WTC11 (cell line): ENCODE measurements around the gene TEX44. TPM values are rescaled to one million over a fixed set of nuclear protein-coding genes. Genes with fewer than 3 reads are reported as not detected.
A peak's percentile ranks its signal among the peaks of the same experiment; 100 is the strongest.
"Not testable (repeated sequence)": the region's sequence is repeated elsewhere in the genome, so short reads cannot be mapped to it uniquely, and the experiment has no call there.

ENCODE experiments used
- ATAC-seq: fragments of 200-7000 bp; cut with Tn5 transposase; 2 replicates; pipeline ENCODE4 v1.10.0; 2021; ENCODE audit warnings: mild to moderate bottlenecking, moderate library complexity
- CTCF ChIA-PET: fragments of 300-600 bp; sonication (Branson Sonifier 250); formaldehyde crosslinking; loops from one replicate; lab custom pipeline; 2021; ENCODE audit warnings: antibody characterized with exemption; lab: Charles Lee
- POLR2A ChIA-PET: fragments of 350-600 bp; sonication (Branson Sonifier 250); formaldehyde crosslinking; loops from one replicate; lab custom pipeline; 2021; ENCODE audit warnings: antibody characterized with exemption; lab: Charles Lee
- DNase-seq: peaks from one replicate; pipeline ENCODE4 v3.0.0; 2021; ENCODE audit warnings: low spot score
- H3K27ac Mint-ChIP-seq: 2 replicates; pipeline ENCODE4 v1.8.0; 2021; ENCODE audit warnings: mixed read lengths
- H3K27me3 Mint-ChIP-seq: 2 replicates; pipeline ENCODE4 v1.8.0; 2021; ENCODE audit warnings: low read depth, mild to moderate bottlenecking, moderate library complexity, mixed read lengths
- H3K36me3 Mint-ChIP-seq: 2 replicates; pipeline ENCODE4 v1.8.0; 2021; ENCODE audit warnings: mixed read lengths
- H3K4me1 Mint-ChIP-seq: 2 replicates; pipeline ENCODE4 v1.8.0; 2022; ENCODE audit warnings: mixed read lengths
- H3K4me3 Mint-ChIP-seq: 2 replicates; pipeline ENCODE4 v1.8.0; 2021; ENCODE audit warnings: mild to moderate bottlenecking, moderate library complexity, mixed read lengths
- H3K9me3 Mint-ChIP-seq: 2 replicates; pipeline ENCODE4 v1.8.0; 2021; ENCODE audit warnings: mixed read lengths
- CBFB ChIP-seq: sonication (generic); formaldehyde crosslinking; IDR thresholded peaks from 2 replicates; pipeline ENCODE4 v1.8.1; 2022; ENCODE audit warnings: mild to moderate bottlenecking, low read depth, missing genetic modification reagents
- ELF4 ChIP-seq: sonication (generic); formaldehyde crosslinking; IDR thresholded peaks from 2 replicates; pipeline ENCODE4 v1.8.1; 2022; ENCODE audit warnings: low read depth, mild to moderate bottlenecking, moderate library complexity, missing genetic modification reagents
- ESRRA ChIP-seq: sonication (generic); formaldehyde crosslinking; IDR thresholded peaks from 2 replicates; pipeline ENCODE4 v1.8.1; 2022; ENCODE audit warnings: mild to moderate bottlenecking, missing genetic modification reagents, borderline replicate concordance
- GABPB1 ChIP-seq: sonication (generic); formaldehyde crosslinking; IDR thresholded peaks from 2 replicates; pipeline ENCODE4 v1.8.1; 2023; ENCODE audit warnings: mild to moderate bottlenecking, missing genetic modification reagents
- MXD4 ChIP-seq: fragments of 250-450 bp; sonication (Bioruptor Pico); IDR thresholded peaks from 2 replicates; pipeline ENCODE4 v1.8.0; 2021; ENCODE audit warnings: mild to moderate bottlenecking, moderate library complexity, borderline replicate concordance
- NFYB ChIP-seq: sonication (generic); formaldehyde crosslinking; conservative IDR thresholded peaks from 2 replicates; pipeline ENCODE4 v1.8.0; 2022; ENCODE audit warnings: low read depth, missing genetic modification reagents
- NR2C2 ChIP-seq: sonication (generic); formaldehyde crosslinking; IDR thresholded peaks from 2 replicates; pipeline ENCODE4 v1.8.0; 2022; ENCODE audit warnings: mild to moderate bottlenecking, missing genetic modification reagents
- PRRX2 ChIP-seq: fragments of 250-450 bp; sonication (Bioruptor Pico); IDR thresholded peaks from 2 replicates; pipeline ENCODE4 v1.8.0; 2021; ENCODE audit warnings: mild to moderate bottlenecking
- SMAD4 ChIP-seq: sonication (generic); formaldehyde crosslinking; IDR thresholded peaks from 2 replicates; pipeline ENCODE4 v1.8.0; 2022; ENCODE audit warnings: mild to moderate bottlenecking, missing genetic modification reagents
- TCF7 ChIP-seq: sonication (generic); formaldehyde crosslinking; IDR thresholded peaks from 2 replicates; pipeline ENCODE4 v1.8.0; 2022; ENCODE audit warnings: mild to moderate bottlenecking, low read depth, missing genetic modification reagents, moderate library complexity
- ZNF396 ChIP-seq: fragments of 250-450 bp; sonication (Bioruptor Pico); IDR thresholded peaks from 2 replicates; pipeline ENCODE4 v1.8.0; 2021; ENCODE audit warnings: mild to moderate bottlenecking, moderate library complexity, borderline replicate concordance
- total RNA-seq: library from RNA; stranded (reverse); gene quantifications from 3 replicates; pipeline ENCODE4 v1.2.3, GENCODE V29; 2021
- TF ChIP-seq, protein P1 (sequence below): fragments of 250-450 bp; sonication (Bioruptor Pico); IDR thresholded peaks from 2 replicates; pipeline ENCODE4 v1.9.0; 2021; ENCODE audit warnings: mild to moderate bottlenecking, borderline replicate concordance
- TF ChIP-seq, protein P2 (sequence below): sonication (generic); formaldehyde crosslinking; IDR thresholded peaks from 2 replicates; pipeline ENCODE4 v1.8.1; 2022; ENCODE audit warnings: missing genetic modification reagents, borderline replicate concordance
- TF ChIP-seq, protein P3 (sequence below): sonication (generic); formaldehyde crosslinking; IDR thresholded peaks from 2 replicates; pipeline ENCODE4 v1.8.1; 2022; ENCODE audit warnings: mild to moderate bottlenecking, moderate library complexity, missing genetic modification reagents
- TF ChIP-seq, protein P4 (sequence below): sonication (generic); formaldehyde crosslinking; conservative IDR thresholded peaks from 2 replicates; pipeline ENCODE4 v1.8.1; 2022; ENCODE audit warnings: mild to moderate bottlenecking, missing genetic modification reagents
- TF ChIP-seq, protein P5 (sequence below): sonication (generic); formaldehyde crosslinking; IDR thresholded peaks from 2 replicates; pipeline ENCODE4 v1.8.1; 2023; ENCODE audit warnings: mild to moderate bottlenecking, moderate library complexity, missing genetic modification reagents
- TF ChIP-seq, protein P6 (sequence below): sonication (generic); formaldehyde crosslinking; IDR thresholded peaks from 2 replicates; pipeline ENCODE4 v1.8.1; 2023; ENCODE audit warnings: mild to moderate bottlenecking, missing genetic modification reagents

The TEX44 gene
- total RNA-seq, 1 experiment from 2014 or later: not detected

DNA sequence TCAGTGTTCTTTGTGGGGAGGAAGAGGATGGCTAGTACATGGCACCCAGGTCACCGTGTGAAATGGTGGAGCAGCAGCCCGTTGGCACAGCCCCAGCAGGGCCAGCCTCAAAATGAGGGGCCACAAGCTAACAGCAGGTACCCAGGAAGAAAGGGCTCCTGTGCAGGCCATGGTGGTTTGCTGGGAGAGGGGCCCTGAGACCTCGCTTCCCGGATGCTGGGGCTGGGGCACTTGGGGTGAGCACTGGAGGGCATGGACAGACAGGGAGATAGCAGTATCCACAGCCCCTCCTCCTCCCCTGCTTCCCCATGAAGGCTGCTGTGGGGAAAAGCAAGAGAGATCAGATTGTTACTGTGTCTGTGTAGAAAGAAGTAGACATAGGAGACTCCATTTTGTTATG, 16.2 kb upstream of the TEX44 start:
- ATAC-seq (no peak), DNase-seq (no peak)
- H3K4me1 Mint-ChIP-seq: peaks cover 55% of the 10 kb centered on the region
- peaks cover 24% of the 10 kb centered on the region for H3K9me3 Mint-ChIP-seq
- no peak overlapping the region for H3K4me3 Mint-ChIP-seq
- H3K27ac Mint-ChIP-seq: peak overlapping the region; percentile 98; the same call in 1 of the 2 replicates
- POLR2A ChIA-PET: no interaction called here
- H3K36me3 Mint-ChIP-seq: peaks cover 15% of the 10 kb centered on the region
- H3K27me3 Mint-ChIP-seq: peaks cover 3% of the 10 kb centered on the region; the same call in 1 of the 2 replicates
- CTCF ChIA-PET: no interaction called here
- TF ChIP-seq, protein P1, sequence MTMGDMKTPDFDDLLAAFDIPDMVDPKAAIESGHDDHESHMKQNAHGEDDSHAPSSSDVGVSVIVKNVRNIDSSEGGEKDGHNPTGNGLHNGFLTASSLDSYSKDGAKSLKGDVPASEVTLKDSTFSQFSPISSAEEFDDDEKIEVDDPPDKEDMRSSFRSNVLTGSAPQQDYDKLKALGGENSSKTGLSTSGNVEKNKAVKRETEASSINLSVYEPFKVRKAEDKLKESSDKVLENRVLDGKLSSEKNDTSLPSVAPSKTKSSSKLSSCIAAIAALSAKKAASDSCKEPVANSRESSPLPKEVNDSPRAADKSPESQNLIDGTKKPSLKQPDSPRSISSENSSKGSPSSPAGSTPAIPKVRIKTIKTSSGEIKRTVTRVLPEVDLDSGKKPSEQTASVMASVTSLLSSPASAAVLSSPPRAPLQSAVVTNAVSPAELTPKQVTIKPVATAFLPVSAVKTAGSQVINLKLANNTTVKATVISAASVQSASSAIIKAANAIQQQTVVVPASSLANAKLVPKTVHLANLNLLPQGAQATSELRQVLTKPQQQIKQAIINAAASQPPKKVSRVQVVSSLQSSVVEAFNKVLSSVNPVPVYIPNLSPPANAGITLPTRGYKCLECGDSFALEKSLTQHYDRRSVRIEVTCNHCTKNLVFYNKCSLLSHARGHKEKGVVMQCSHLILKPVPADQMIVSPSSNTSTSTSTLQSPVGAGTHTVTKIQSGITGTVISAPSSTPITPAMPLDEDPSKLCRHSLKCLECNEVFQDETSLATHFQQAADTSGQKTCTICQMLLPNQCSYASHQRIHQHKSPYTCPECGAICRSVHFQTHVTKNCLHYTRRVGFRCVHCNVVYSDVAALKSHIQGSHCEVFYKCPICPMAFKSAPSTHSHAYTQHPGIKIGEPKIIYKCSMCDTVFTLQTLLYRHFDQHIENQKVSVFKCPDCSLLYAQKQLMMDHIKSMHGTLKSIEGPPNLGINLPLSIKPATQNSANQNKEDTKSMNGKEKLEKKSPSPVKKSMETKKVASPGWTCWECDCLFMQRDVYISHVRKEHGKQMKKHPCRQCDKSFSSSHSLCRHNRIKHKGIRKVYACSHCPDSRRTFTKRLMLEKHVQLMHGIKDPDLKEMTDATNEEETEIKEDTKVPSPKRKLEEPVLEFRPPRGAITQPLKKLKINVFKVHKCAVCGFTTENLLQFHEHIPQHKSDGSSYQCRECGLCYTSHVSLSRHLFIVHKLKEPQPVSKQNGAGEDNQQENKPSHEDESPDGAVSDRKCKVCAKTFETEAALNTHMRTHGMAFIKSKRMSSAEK (CRISPR knock-in tag): no peak
- TF ChIP-seq CBFB (CRISPR knock-in tag): no peak
- no peak for TF ChIP-seq ESRRA (CRISPR knock-in tag)
- no peak for TF ChIP-seq SMAD4 (CRISPR knock-in tag)
- no peak for TF ChIP-seq ZNF396 (CRISPR knock-in tag)
- no peak for TF ChIP-seq ELF4 (CRISPR knock-in tag)
- TF ChIP-seq, protein P2, sequence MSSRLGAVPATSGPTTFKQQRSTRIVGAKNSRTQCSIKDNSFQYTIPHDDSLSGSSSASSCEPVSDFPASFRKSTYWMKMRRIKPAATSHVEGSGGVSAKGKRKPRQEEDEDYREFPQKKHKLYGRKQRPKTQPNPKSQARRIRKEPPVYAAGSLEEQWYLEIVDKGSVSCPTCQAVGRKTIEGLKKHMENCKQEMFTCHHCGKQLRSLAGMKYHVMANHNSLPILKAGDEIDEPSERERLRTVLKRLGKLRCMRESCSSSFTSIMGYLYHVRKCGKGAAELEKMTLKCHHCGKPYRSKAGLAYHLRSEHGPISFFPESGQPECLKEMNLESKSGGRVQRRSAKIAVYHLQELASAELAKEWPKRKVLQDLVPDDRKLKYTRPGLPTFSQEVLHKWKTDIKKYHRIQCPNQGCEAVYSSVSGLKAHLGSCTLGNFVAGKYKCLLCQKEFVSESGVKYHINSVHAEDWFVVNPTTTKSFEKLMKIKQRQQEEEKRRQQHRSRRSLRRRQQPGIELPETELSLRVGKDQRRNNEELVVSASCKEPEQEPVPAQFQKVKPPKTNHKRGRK (CRISPR knock-in tag): no peak
- TF ChIP-seq, protein P3, sequence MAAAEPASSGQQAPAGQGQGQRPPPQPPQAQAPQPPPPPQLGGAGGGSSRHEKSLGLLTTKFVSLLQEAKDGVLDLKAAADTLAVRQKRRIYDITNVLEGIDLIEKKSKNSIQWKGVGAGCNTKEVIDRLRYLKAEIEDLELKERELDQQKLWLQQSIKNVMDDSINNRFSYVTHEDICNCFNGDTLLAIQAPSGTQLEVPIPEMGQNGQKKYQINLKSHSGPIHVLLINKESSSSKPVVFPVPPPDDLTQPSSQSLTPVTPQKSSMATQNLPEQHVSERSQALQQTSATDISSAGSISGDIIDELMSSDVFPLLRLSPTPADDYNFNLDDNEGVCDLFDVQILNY (CRISPR knock-in tag): no peak

DNA sequence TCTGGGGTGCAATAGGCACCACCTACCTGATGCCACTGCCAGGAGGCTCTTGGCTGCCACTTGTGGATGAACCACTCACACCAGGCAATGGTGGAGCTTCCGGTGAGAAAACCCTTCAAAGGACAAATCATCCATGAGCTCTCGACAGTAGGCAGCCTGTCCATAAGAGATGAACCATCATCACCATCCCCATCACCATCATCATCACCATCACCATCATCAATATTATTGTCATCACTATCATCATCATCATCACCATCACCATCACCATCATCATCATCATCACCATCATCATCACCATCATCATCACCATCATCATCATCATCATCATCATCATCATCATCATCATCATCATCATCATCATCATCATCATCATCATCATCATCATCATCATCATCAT, 14.0 kb upstream of the TEX44 start:
- peak overlapping the region; percentile 64; the same call in 1 of the 2 replicates for H3K27ac Mint-ChIP-seq
- not testable (repeated sequence) for DNase-seq, ATAC-seq, H3K4me3 Mint-ChIP-seq, H3K27me3 Mint-ChIP-seq
- CTCF ChIA-PET: interaction anchor here (0.5 to 1.8 kb wide), 2 partner anchors 15 to 23 kb away, joined by 5 to 13 read pairs; no protein-coding TSS in a partner anchor
- H3K4me1 Mint-ChIP-seq: peaks cover 36% of the 10 kb centered on the region
- POLR2A ChIA-PET: interaction anchor here (0.7 kb wide), 1 partner anchor 30 kb away, joined by 3 read pairs; no protein-coding TSS in a partner anchor
- peaks cover 15% of the 10 kb centered on the region for H3K36me3 Mint-ChIP-seq
- H3K9me3 Mint-ChIP-seq: peaks cover 24% of the 10 kb centered on the region

DNA sequence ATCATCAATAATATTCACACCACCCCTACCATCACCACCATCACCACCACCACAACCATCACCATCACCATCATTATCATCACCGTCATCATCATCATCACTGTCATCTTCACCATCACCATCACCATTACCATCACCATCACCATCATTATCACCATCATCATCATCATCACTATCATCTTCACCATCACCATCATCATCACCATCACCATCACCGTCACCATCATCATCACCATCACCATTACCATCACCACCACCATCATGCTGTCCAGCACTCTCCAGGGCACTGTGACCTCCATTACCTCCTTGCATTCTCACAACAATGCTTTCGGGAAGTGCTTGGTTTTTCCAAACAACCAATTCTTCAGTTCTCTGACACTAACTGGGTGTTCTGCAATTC, 13.1 kb upstream of the TEX44 start:
- ChIA-PET CTCF (no interaction called here), POLR2A (no interaction called here)
- peaks cover 15% of the 10 kb centered on the region for H3K36me3 Mint-ChIP-seq
- DNase-seq: no peak
- ATAC-seq: no peak
- H3K27me3 Mint-ChIP-seq: peaks cover 3% of the 10 kb centered on the region; the same call in 1 of the 2 replicates
- H3K9me3 Mint-ChIP-seq: peaks cover 24% of the 10 kb centered on the region
- peak overlapping the region; percentile 28 for H3K27ac Mint-ChIP-seq
- H3K4me3 Mint-ChIP-seq: no peak overlapping the region
- H3K4me1 Mint-ChIP-seq: peaks cover 37% of the 10 kb centered on the region
- TF ChIP-seq, protein P4, sequence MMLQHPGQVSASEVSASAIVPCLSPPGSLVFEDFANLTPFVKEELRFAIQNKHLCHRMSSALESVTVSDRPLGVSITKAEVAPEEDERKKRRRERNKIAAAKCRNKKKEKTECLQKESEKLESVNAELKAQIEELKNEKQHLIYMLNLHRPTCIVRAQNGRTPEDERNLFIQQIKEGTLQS (CRISPR knock-in tag): no peak
- no peak for TF ChIP-seq TCF7
- no peak for TF ChIP-seq MXD4

DNA sequence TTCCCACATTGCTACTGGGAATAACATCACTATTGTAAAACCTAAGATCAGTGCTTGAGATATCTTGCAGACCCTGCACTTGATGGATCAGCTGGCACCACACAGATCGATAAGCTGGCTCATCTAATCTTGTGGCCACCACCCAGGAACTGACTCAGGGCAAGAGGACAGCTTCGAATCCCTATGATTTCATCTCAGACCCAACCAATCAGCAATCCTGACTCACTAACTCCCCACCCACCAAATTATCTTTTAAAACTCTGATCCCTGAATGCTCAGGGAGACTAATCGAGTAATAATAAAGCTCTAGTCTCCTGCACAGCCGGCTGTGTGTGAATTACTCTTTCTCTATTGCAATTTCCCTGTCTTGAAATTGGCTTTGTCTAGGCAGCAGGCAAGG, 11.3 kb upstream of the TEX44 start:
- Mint-ChIP-seq H3K36me3 (peaks cover 15% of the 10 kb centered on the region), H3K27ac (peak overlapping the region; percentile 19; the same call in 1 of the 2 replicates), H3K4me1 (peaks cover 30% of the 10 kb centered on the region), H3K27me3 (peaks cover 3% of the 10 kb centered on the region; the same call in 1 of the 2 replicates), H3K4me3 (no peak overlapping the region), H3K9me3 (peaks cover 24% of the 10 kb centered on the region)
- ATAC-seq (no peak), DNase-seq (no peak)
- ChIA-PET CTCF (interaction anchor here (2.4 kb wide), 1 partner anchor 40 kb away, joined by 8 read pairs; no protein-coding TSS in a partner anchor), POLR2A (interaction anchor here (0.6 kb wide), 1 partner anchor 10 kb away, joined by 3 read pairs; no protein-coding TSS in a partner anchor)
- TF ChIP-seq, protein P5, sequence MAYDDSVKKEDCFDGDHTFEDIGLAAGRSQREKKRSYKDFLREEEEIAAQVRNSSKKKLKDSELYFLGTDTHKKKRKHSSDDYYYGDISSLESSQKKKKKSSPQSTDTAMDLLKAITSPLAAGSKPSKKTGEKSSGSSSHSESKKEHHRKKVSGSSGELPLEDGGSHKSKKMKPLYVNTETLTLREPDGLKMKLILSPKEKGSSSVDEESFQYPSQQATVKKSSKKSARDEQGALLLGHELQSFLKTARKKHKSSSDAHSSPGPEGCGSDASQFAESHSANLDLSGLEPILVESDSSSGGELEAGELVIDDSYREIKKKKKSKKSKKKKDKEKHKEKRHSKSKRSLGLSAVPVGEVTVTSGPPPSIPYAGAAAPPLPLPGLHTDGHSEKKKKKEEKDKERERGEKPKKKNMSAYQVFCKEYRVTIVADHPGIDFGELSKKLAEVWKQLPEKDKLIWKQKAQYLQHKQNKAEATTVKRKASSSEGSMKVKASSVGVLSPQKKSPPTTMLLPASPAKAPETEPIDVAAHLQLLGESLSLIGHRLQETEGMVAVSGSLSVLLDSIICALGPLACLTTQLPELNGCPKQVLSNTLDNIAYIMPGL: no peak
- TF ChIP-seq NR2C2 (CRISPR knock-in tag) (no peak), PRRX2 (CRISPR knock-in tag) (no peak), GABPB1 (no peak), NFYB (no peak)
- TF ChIP-seq, protein P6, sequence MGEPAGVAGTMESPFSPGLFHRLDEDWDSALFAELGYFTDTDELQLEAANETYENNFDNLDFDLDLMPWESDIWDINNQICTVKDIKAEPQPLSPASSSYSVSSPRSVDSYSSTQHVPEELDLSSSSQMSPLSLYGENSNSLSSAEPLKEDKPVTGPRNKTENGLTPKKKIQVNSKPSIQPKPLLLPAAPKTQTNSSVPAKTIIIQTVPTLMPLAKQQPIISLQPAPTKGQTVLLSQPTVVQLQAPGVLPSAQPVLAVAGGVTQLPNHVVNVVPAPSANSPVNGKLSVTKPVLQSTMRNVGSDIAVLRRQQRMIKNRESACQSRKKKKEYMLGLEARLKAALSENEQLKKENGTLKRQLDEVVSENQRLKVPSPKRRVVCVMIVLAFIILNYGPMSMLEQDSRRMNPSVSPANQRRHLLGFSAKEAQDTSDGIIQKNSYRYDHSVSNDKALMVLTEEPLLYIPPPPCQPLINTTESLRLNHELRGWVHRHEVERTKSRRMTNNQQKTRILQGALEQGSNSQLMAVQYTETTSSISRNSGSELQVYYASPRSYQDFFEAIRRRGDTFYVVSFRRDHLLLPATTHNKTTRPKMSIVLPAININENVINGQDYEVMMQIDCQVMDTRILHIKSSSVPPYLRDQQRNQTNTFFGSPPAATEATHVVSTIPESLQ (CRISPR knock-in tag): no peak
